ENCODE results near the gene SGK1.

- TF ChIP-seq EP300 (IDR thresholded peaks at IDR 0.05; ENCODE audit: low read depth) (no peak), POLR2AphosphoS5 (IDR thresholded peaks at IDR 0.05) (no peak), POLR2A (IDR thresholded peaks at IDR 0.05) (no peak)
- TF ChIP-seq, protein P1, sequence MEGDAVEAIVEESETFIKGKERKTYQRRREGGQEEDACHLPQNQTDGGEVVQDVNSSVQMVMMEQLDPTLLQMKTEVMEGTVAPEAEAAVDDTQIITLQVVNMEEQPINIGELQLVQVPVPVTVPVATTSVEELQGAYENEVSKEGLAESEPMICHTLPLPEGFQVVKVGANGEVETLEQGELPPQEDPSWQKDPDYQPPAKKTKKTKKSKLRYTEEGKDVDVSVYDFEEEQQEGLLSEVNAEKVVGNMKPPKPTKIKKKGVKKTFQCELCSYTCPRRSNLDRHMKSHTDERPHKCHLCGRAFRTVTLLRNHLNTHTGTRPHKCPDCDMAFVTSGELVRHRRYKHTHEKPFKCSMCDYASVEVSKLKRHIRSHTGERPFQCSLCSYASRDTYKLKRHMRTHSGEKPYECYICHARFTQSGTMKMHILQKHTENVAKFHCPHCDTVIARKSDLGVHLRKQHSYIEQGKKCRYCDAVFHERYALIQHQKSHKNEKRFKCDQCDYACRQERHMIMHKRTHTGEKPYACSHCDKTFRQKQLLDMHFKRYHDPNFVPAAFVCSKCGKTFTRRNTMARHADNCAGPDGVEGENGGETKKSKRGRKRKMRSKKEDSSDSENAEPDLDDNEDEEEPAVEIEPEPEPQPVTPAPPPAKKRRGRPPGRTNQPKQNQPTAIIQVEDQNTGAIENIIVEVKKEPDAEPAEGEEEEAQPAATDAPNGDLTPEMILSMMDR (IDR thresholded peaks at IDR 0.05): no peak
These were observed 39.1 kb upstream of the SGK1 start for GRCh38 chr6:134357022-134357487.
